ENCODE data around the gene ENOSF1.
"Not testable (repeated sequence)": the region's sequence is repeated elsewhere in the genome, so short reads cannot be mapped to it uniquely, and the experiment has no call there.

ENOSF1 gene

GRCh38 chr18:709771-710170 lies 2.7 kb downstream of the ENOSF1 start:
- in situ Hi-C loops (cut with MboI; ENCODE audit: low sequenced_read_pairs) = no loop called here

- in situ Hi-C loops (cut with MboI; ENCODE audit: low sequenced_read_pairs) = no loop called here
Observed at GRCh38 chr18:708096-708495, 4.3 kb downstream of the ENOSF1 start.

GRCh38 chr18:706405-706804 lies 6.0 kb downstream of the ENOSF1 start:
- in situ Hi-C loops (cut with MboI; ENCODE audit: low sequenced_read_pairs) = no loop called here

DNA sequence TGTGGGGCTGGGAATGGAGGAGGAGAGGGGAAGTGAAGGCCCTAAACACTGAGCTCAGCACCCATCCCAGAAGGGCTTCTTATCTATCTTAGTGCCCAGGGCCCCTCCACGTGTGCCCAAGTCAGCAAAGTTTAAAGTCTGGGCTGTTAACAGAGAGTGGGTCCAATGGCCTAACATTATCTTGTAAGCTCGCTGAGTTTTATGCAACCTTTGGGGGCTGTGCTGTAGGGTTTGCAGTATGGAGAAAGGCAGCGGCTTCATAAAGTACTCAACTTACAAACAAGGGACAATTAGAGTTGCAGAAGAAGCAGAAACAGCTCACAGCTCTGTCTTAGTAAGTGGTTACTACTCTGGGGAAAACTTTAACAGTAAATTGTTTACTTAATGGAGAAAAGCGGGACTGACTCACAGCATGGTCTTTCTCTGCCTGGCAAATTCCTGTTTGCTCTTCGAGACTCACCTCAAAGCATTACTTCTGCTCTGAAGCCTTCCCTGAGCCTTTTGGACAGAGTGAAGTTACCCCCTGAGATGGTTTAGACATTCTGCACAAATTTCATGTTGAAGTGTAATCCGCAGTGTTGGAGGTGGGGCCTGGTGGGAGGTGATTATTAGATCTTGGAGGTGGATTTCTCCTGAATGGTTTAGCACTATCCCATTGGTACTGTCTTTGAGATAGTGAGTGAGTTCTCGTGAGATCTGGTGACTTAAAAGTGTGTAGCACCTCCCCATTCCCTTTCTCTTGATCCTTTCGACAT lies 9.0 kb downstream of the ENOSF1 start:
- in situ Hi-C loops (cut with MboI; ENCODE audit: low sequenced_read_pairs) = no loop called here

DNA sequence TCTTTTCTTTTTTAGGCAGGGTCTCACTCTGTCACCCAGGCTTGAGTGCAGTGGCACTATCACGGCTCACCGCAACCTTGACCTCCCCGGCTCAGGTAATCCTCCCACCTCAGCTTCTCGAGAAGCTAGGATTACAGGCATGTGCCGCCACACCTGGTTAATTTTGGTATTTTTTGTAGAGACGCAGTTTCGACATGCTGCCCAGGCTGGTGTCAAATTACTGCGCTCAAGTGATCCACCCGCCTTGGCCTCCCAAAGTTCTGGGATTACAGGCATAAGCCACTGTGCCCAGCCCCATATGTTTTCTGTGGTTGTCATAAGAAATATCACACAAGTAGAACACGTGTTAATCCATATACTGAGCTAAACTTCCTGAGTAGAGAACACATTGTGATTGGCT lies 14.6 kb downstream of the ENOSF1 start:
- in situ Hi-C loops (cut with MboI; ENCODE audit: low sequenced_read_pairs) = no loop called here

DNA sequence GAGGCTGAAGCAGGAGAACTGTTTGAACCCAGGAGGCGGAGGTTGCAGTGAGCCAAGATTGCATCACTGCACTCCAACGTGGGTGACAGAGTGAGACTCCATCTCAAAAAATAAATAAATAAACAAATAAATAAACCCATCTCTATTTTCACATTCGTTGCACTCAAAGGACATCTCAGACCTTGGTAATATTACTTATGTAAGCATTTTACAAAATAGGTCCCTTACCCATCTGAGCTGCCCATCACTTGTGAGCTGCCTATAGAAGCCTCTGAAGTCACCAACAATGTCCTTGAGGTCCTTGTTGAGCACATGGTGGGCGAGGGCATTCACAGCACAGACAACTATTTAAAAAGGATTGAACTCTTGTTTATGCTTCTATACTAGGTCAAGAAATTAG lies 15.4 kb downstream of the ENOSF1 start:
- in situ Hi-C loops (cut with MboI; ENCODE audit: low sequenced_read_pairs) = no loop called here

DNA sequence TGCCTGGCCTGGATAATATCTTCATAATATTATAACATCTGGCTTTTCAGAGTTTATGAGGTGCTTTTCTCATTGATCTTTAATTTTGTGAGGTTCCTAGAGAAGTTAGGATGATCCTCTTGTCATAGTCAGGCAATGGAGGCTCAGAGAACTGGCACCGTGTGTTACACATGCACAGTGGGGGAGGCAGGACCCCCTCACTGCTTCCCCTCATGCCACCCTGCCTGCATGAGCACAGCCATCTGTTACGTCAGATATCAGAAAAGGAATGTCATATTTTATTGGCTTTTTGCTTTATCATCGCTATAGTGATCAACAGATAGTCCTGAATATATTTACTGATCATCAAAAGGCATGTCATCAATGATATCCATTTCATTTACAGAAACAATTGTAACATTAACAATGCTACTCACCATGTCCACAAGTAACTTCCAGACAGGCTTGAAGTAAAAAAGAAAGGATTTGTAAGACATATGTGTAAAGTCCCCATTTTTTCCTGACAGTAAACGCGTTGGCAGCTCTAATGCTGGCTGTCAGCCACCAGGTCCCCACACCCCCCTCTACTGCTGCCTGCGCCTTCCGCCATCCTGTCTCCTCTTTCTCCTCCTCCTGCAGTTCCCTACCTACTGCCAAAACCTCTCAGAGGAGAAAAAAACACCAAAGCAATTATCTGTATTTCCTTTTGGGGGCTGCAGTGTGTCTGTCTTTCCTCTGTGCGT lies 18.8 kb downstream of the ENOSF1 start:
- in situ Hi-C loops (cut with MboI; ENCODE audit: low sequenced_read_pairs) = no loop called here

- in situ Hi-C loops (cut with MboI; ENCODE audit: low sequenced_read_pairs) = no loop called here
Observed at GRCh38 chr18:692824-693223, 19.6 kb downstream of the ENOSF1 start.

DNA sequence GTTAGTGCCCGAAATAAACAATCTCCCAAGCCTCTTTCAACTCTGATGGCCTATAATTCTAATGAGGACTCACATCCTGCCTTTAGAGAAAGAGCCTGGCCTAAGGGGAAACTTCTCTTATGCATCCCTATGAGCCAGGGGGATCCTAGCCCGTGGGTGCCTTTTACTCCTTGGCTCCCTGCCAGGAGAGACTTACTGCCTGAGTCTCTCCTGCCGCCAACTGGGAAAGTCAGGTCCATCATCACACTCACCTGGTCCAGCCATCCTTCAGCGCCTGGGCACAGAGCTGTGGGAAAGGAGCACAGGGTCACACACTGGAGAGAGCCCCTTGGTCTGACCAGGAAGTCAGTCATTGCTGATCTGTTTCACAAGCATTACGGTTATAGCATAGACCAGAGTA lies 24.1 kb downstream of the ENOSF1 start:
- in situ Hi-C loops (cut with MboI; ENCODE audit: low sequenced_read_pairs) = no loop called here

GRCh38 chr18:686339-687111 lies 25.9 kb downstream of the ENOSF1 start:
- in situ Hi-C loops (cut with MboI; ENCODE audit: low sequenced_read_pairs) = no loop called here

DNA sequence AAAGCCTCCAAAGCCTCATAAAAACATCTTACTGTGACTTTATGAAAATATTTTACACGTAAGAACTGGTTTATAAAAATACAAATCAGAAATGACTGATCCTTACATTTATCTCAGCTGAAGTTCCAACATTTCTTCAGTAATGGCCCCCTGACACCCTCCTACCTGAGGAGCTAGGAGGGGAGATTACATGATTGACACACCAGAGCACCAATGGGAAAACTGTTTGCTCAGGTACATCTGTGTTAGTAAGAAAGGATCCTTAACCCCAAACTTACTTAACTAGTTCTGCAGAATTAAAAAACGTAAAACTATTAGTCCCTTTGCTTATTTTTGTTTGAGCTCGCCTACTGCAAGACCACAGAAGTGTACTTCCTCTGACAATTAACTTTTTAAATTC lies 27.0 kb downstream of the ENOSF1 start:
- in situ Hi-C loops (cut with MboI; ENCODE audit: low sequenced_read_pairs) = no loop called here

GRCh38 chr18:683531-683930 lies 28.9 kb downstream of the ENOSF1 start:
- in situ Hi-C loops (cut with MboI; ENCODE audit: low sequenced_read_pairs) = no loop called here

DNA sequence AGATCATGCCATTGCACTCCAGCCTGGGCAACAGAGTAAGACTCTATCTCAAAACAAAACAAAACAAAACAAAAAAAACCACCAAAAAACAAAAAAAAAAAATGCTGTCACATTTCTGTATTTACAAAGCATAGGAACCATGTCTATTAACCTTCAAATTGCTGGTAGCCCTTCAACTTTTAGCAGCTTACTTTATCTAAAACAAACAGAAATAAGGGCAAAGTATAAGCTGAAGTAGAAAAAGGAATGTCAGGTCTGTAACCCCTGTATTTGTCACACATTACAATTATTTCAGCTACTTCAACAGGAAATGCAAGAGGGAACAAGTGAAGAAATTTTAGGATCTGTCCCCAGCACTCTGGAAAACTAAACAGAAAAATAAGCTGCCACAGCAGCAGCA lies 29.6 kb downstream of the ENOSF1 start:
- in situ Hi-C loops (cut with MboI; ENCODE audit: low sequenced_read_pairs) = no loop called here

GRCh38 chr18:682416-682815 lies 30.0 kb downstream of the ENOSF1 start:
- in situ Hi-C loops (cut with MboI; ENCODE audit: low sequenced_read_pairs) = not testable (repeated sequence)

DNA sequence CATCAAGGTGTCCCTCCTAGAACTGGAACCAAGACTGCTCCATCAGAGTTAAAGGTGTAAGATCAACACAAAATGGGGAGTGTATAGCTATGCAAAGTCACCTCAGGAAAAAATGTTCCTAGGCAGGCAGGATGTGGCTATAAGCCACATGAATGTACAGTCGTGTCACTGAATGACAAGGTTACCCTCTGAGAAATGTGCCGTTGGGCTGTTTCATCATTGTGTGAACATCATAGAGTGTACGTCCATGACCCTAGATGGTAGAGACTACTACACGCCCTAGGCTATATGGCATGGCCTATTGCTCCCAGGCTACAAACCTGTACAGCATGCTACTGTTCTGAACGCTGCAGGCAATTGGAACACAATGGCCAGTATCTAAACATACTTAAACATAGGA lies 30.4 kb downstream of the ENOSF1 start:
- in situ Hi-C loops (cut with MboI; ENCODE audit: low sequenced_read_pairs) = no loop called here

- in situ Hi-C loops (cut with MboI; ENCODE audit: low sequenced_read_pairs) = no loop called here
Observed at GRCh38 chr18:680392-680791, 32.0 kb downstream of the ENOSF1 start.

DNA sequence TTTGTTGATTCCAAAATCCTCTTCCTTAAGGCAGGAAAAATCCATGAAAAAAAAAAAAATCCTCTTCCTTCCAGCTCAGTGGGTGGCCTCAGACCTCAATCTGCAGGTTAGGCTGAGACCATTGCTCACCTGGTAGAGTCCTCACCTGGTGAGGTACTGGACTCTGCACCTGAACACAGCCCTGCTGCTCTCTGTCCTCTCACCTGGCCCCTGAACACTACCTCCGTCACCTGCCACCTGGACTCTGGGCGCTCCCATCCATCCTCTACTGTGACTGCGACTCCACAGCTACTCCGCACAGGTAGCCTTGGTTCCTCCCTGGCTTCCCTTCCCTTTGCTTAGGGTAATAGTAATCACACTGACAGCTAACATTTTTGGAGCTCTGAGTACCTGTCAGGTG lies 32.9 kb downstream of the ENOSF1 start:
- in situ Hi-C loops (cut with MboI; ENCODE audit: low sequenced_read_pairs) = no loop called here

- in situ Hi-C loops (cut with MboI; ENCODE audit: low sequenced_read_pairs) = no loop called here
Observed at GRCh38 chr18:678482-679182, 33.8 kb downstream of the ENOSF1 start.

GRCh38 chr18:677951-678381 lies 34.5 kb downstream of the ENOSF1 start:
- in situ Hi-C loops (cut with MboI; ENCODE audit: low sequenced_read_pairs) = no loop called here

GRCh38 chr18:677145-677544 lies 35.3 kb downstream of the ENOSF1 start:
- in situ Hi-C loops (cut with MboI; ENCODE audit: low sequenced_read_pairs) = no loop called here

DNA sequence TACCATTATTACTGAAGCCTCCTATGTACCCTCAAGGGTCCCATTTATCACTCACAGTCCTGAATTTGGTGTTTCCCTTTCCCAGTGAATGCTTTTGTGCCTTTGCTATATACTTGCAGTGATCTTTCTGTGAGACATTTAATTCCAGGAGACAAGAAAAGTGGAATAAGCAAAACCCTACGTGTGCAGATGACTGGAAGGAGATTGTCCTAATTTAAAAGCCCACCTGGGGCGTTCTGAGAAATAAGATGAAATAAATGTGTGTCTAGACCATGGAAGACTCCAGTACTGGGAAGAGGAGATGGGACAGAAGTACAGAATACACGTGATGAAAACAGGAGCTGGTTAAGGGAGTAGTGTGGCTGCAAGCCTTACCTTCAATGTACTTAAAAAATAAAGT lies 35.7 kb downstream of the ENOSF1 start:
- in situ Hi-C loops (cut with MboI; ENCODE audit: low sequenced_read_pairs) = no loop called here

Measured in hTERT RPE-1 (cell line).